ENCODE results near the gene ATXN7L2.

- TF ChIP-seq CTCF (IDR thresholded peaks at IDR 0.05; ENCODE audit: low read length) = no peak
- TF ChIP-seq EZH2 (IDR thresholded peaks at IDR 0.05; ENCODE audit: borderline replicate concordance, low read length) = no peak
Measured at GRCh38 chr1:109493227-109493626, 9.5 kb downstream of the ATXN7L2 start.
